Activated T-cell treated with anti-CD3 and anti-CD28 coated beads for 1 hour (primary cell): ENCODE measurements around the gene LIPM.

ENCODE experiments used
- DNase-seq: peaks from one replicate; pipeline ENCODE4 v3.0.0-alpha.2; 2020; ENCODE audit warnings: low read depth

Gene LIPM

DNA sequence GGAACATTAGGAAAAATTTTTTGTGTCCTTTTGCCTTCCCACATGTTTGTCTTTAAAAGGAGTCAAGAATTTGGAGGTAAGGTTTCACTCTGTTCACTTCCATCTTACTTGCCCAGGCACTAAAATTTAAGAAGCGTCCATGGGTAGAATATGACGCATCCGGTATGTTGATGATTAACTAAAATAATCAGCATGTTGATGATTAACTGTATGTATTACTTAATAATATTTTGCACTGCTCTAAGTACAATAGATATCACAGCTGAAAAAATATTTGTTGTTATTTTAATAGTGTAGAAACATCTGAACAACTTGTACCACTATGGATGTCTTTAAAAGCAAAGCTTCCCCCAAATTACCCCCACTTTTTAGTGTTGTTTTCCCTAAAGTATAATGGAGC is 37.6 kb downstream of the LIPM start:
- no peak for DNase-seq

DNA sequence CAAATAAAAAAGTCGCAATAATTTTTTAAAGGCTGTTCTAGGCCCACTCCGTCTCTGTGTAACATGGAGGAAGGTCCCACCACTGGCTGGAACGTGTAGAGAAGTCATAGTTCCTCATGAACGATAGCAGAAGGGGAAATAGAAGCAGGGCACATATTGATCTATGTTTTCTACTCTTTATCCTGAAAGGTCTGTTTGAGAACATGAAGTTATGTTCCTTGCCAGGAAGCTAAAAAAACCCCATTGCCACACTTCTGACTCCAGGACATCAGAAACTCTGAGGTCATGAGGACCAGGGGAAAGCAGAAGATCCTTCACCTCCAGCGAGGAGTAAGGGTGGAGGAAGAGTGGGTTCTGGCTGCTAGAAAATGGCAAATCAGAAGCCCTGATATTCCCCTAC is 38.4 kb downstream of the LIPM start:
- no peak for DNase-seq

DNA sequence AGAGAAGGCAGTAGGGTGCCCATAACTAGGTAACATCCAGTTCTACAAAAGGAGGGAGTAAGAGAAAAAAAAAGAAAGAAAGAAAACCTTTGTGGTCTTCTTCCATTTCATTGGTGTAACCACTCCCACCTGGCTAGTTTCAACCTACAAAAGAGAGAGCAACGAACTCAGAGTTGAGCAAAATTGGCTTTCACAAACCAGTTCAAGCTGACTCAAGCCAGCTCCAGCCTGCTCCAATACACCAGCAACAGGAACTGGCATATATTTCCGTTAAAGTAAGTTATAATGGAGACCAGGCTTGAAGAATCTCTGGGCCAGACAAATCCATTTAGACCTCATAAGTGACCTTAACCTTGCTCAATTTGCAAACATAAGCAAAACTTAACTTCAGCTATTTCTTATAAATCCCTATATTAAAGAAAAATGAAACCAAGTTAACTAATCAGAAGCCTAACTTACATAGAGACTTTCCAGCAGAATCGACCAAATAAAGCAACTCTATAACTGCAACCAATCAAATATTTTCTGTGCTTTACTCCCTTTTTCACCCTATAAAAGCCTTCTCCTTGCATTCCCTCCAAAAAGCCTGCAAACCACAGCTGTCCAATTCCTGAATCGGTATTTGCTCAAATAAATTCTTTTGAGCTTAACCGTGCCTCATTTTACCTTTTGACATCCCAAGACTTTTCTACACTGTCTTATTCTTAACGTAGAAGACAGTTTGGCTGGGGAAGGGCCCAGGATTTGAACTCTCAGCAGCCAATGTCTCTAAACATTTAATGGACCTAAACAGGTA is 39.0 kb downstream of the LIPM start:
- no peak for DNase-seq

DNA sequence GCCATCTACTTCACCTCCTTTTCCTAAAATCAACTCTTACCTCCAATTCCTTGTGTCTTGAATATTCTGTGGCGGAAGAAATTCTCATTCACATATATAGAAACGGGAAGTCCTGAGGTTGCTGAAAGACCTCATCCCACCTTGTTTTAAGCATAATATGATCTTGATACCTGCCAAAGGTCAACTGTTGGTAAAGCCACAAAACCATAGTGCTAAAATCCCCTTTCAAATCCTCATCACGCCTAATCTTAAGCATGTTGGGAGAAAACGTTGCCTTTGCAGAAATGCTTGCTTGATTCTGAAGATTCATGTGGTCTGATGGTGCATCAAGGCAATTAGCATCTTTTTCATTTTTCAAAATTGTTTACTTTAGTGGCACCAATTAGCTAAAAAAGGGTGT is 40.6 kb downstream of the LIPM start:
- no peak for DNase-seq

DNA sequence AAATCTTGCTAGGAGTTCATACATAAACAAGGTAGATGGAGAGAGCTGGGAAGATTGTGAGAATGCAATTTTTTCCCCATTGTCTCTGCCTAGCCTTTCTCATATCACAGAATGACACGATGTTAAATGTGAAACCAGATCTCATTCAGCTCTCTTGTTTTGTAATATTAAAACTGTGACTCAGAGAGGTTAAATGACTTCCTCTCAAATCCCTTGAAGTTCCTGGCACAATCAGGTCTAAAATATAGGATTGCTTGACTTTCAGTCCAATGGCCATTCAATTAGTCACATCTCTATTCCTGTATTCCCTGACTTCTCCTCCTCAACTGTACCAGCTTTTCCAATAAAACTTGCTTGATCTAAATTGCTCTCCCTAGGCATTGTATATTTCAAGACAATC is 46.0 kb downstream of the LIPM start:
- no peak for DNase-seq

DNA sequence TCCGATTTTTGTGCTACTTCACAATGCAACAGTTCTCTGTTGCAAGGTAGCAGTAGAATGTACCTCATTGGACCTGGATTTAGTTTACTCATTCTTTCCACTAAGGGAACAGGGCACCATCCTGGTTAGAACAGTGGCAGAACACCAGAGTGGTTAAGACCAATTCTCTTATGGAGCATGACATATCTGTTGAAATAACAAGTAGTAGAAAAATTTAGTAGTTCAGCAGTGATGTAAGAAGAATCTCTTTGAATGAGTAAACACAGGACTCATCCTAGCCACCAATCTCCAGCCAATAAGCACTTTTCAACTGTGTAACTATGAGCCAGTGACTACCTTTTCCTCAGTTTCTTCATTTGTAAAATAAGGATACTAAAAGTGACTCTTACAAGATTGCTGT is 46.7 kb downstream of the LIPM start:
- DNase-seq: no peak

DNA sequence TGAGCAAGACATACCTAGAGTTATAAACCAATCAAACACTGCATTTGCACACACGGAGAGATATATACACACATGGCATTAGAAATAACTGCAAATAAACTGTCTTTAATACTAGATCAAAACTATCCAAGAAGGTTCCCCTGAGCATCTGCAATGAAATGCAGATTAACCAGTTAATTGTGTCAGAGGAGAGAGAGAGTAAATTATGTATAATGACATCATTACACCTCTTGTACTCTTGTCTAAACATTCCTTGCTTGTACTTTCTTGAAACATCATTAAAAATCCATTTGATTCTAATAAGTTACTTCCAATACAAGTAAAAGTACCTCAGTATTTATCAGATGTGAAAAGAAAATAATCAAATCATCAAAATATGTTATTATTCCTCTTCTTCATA is 48.2 kb downstream of the LIPM start:
- DNase-seq: no peak

DNA sequence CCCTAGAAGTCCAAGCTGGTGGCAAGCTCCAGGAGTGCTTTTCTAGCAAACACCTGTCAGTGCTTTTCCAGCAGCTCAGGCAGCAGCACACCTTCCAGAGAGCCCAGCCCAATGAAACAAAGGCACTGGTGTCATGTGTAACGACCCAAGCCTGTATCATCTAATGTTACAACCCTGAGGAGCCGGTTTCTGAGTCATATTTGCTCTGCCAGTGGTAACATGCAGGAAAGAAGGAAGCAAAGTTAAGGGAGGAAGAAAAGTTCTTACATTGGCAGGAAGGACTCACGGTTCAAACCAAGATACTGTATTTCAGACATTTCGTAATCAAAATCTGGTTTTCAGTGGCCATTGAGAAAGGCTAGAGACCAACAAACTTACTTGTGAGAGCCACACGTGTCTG is 49.2 kb downstream of the LIPM start, which contains the start of gene ANKRD22:
Gene ANKRD22, minus strand, starts transcription at position 139 of the 400 bp plus-strand sequence. CDS start 237 bp downstream, outside the sequence.
- no peak for DNase-seq

DNA sequence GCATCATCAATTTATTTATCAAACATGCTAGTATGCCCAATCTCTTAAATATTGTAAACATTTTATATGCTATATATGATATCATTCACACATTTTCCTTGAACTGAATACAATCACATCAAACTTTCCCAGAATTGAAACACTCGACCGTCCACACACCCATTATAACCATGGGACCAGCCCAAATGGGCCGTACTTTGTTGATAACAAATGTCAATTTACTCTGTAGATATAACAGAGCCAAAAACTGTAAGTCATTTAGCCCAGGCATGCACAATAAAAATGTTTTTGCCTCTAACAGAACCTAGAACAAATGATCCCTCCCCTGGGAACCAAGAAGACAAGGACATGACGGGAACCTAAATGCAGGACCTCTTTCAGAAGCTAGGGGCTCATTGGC is 49.8 kb downstream of the LIPM start:
- DNase-seq: no peak

DNA sequence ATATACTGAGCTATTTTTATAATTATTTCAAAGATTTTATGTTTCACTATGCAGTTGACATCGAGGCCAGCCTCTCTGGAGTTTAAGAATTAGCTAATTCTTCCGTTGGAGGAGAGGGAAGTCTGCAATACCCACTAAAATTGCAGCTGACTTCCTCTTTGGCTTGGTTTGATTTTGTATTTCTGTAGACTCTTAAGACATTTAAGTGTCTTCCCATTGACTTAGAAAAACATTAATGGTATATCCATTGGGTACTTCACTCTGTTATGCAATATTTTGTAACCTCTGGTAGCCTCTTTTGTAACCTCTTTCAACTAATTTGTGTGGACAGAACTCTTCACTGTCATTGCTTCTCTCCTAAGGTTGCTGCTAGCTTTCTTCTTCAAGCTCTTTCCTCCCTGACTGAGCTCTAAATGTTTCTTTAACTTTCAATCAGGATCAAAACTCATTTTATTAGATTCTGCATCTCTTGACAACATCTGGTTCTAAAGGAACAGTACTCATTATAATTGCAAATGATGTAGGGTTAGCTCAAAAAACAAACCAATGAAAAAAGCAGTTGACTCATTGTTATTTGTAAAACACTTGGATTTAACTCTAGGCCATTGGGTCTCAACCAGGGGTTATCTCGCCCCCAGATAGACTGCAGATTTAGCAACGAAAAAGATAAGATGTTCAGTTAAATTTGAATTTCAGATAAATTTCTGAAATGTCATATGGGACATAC is 50.8 kb downstream of the LIPM start:
- DNase-seq: no peak

DNA sequence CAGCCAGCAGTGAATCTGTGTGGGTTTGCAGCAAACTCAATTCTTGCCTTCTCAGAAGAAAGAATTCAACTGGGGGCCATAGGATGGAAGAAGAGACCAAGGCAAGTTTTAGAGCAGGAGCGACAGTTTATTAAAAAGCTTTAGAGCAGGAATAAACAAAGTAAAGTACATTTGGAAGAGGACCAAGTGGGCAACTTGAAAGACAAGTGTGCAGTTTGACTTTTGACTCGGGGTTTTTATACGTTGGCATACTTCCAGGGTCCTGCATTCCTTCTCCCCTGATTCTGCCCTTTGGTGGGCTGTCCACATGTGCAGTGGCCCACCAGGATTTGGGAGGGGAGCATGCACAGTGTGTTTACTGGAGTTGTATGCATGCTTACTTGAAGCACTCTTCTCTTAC is 52.2 kb downstream of the LIPM start:
- DNase-seq: no peak

DNA sequence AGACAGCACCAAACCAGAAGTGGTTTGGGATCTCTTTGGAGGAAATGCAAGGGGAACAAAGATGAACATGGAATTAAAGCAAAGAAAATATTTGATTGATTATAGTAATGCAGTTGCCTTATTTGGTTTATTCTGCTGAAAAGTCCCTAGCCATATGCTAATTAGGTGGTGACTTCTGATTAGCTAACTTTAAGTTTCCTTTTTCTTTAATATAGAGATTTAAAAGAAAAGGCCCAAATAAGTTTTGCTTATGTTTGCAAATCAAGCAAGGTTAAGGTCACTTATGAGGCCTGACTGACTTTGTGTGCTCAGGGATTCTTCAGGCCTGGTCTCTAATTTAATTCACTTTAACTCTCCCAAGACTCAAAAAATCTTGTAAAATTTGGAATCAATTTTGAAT is 55.3 kb downstream of the LIPM start:
- DNase-seq: no peak

DNA sequence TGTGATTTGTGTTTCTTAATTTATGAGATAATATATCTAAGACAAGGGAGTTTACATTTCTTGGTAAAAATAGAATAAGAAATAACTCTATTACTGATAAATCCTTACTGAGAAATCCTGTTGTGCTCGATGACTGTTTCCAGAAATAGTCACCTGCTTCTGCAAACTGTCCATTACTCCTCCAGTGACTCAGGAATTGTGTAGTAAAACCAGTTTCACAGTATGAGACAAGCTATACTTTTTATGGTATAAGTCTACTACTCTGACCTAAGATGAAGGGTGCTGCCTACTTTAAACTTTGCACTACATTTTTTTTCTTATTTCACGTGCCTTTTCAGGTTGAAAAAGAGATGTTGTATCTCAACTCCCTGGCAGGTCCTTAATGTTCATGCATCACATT is 56.0 kb downstream of the LIPM start:
- no peak for DNase-seq

DNA sequence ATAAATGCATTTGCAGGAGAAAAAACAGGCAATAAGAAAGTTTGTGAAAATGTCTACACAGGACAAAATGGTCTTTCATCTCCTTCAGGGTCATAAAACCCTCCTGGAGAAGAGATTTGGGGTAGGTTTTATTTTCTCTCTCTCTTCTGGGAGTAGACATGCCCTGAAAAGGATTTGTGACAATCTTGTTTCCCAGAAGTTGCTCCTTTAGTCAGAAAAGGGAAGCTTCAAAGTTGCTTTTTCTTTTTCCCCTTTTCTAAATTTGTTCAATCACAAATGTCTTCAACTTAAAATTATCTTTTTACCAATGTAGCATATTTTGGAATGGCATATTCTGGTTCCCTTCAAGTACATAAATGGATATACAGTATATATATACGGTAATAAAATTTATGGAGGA is 58.5 kb downstream of the LIPM start:
- DNase-seq: no peak

DNA sequence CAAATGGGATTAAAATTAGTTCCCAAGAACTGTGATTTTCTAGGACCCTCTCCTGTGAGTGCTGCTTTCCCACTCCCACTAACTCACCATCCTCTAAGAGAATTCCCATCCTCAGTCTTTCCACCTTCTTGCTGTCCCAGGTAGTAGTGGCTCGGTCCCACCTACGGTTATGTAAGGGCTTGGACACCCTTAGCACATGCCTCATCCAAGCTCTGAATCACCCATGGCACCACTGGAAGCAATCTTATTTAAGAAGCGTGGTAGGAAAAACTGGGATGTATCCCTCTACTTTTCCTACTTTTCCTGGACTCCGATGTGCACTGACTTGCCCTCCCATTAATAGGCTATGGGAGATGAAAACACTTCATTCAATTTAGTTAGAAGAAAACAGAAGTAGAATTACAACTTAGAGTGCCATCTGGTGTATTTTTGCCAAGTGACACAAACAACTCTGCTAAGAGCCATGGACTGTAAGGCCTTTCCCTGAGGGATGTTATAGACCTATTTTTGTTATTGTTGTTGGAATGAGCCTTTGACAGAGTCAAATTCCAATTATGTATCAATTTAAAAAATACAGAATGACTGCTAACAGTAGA is 62.8 kb downstream of the LIPM start:
- no peak for DNase-seq

DNA sequence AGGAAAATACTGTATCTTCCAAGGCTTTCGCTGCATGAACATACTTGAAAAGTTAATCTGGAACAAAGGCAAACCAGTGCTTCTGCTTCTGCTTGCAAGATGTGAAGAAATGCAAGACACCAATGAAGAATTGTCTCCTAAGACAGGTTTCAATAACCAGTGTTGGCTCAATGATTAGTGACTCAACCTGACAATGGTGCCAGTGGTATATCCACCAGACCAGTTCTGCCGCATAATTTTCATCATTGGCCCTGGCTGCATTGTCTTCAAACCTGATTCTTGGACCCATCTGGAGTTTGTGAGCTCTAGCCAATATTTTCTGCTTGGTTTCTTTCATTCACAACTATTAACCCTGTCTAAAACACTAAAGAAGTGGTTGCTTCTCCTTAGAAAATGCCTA is 63.9 kb downstream of the LIPM start:
- no peak for DNase-seq

DNA sequence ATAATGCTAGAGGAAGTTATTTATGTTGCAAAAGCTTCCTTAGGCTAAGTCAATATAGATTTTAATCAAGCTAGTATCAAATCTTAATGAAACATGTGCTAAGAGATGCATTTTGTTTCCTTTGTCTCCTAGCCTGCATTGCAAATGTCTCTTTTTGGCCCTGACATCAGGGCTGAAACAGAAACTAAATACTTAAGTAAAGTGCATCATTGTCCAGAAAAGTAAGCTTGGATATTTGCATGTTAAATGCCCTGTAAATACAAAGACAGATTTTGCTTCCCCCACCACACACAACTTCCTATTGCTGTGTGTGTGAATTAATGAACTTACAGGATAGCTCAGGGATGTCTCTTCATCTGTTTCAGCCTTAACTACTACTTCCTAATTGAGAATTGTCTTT is 67.6 kb downstream of the LIPM start:
- no peak for DNase-seq
